Caki2 (cell line): ENCODE measurements around the gene SRMS. TPM values are rescaled to one million over a fixed set of nuclear protein-coding genes. Genes with fewer than 3 reads are reported as not detected.
"Not testable (repeated sequence)": the region's sequence is repeated elsewhere in the genome, so short reads cannot be mapped to it uniquely, and the experiment has no call there.

Source experiments
- DNase-seq: peaks from one replicate; pipeline ENCODE4 v3.0.0-alpha.2; 2015; ENCODE audit warnings: low read depth
- in situ Hi-C: cut with HindIII; loops from 2 replicates; pipeline ENCODE4 v1.10.0; 2016; ENCODE audit warnings: low sequenced_read_pairs, low pct_unique_long_range_greater_than_20kb, mixed read lengths
- total RNA-seq: library from RNA; depleted of rRNA; stranded (reverse); fragments of >200 nt; shearing (Covaris generic); gene quantifications from 2 replicates; pipeline ENCODE4 v1.2.3, GENCODE V29; 2014; ENCODE audit warnings: low replicate concordance

Gene SRMS
- total RNA-seq, 1 experiment from 2014 or later: not detected

DNA sequence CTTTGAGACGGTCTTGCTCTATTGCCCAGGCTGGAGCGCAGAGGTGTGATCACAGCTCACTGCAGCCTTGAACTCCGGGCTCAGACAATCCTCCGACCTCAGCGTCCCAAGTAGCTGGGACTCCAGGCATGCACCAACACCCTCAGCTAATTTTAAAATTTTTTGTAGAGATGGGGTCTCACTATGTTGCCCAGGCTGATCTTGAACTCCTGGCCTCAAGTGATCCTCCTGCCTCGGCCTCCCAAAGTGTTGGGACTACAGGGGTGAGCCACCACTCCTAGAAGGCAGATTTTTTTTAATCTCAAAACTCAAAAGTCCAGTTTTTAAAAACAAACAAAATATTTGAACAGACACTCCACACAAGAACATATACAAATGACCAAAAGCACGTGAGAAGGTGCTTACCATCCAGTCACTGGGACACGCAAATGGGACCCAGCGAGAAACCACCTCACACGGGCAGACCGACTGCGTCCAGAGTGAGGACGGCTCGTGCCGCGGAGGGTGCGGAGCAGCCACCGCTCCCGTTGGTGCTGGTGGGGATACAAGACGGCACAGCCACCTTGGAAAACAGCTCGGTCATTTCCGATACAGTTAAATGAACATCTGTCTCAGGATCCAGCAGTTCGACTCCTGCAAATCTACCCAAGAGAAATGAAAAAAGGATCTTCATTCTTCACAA lies 35.0 kb upstream of the SRMS start:
- in situ Hi-C loops: loop anchor here (25.0 kb wide), 1 partner anchor 295 kb away; the partner anchor contains the start of gene COL20A1

DNA sequence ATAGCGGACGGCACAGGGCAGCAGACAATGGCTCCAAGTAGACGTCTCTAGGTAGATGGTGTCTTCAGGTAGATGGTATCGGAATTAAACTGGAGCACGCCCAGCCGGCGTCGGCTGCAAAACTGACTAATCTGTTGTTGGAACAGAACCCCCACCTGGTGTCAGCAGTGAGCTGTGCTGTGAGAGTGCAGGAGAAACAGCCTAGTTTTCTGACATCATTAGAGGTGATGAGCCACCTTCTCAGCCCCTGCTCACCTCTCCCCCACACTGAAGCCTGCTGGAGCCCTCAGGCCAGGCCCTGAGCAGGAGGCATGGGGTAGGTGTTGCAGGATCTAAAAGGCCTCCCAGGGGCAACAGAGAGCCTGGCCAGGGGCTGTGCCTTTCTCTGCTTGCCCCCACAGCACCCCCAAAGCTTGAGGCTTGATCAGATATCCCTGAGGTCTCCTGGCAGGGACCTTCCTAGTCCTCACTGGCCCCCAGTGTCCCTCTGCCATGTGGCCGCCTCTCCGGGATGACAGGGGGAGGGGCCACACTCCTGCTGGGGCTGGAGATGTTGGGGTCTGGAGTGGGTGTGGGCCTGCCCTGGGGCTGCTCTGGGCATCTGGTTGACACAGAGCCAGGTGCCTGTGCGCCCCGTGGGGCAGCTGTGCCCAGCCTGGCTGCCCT lies 33.4 kb upstream of the SRMS start:
- peak; percentile 46 for DNase-seq
- in situ Hi-C loops: loop anchor here (25.0 kb wide), 1 partner anchor 294 kb away; the partner anchor contains the start of gene COL20A1

More for the DNA sequence above, 35.0 kb upstream of the SRMS start:
- no peak for DNase-seq

DNA sequence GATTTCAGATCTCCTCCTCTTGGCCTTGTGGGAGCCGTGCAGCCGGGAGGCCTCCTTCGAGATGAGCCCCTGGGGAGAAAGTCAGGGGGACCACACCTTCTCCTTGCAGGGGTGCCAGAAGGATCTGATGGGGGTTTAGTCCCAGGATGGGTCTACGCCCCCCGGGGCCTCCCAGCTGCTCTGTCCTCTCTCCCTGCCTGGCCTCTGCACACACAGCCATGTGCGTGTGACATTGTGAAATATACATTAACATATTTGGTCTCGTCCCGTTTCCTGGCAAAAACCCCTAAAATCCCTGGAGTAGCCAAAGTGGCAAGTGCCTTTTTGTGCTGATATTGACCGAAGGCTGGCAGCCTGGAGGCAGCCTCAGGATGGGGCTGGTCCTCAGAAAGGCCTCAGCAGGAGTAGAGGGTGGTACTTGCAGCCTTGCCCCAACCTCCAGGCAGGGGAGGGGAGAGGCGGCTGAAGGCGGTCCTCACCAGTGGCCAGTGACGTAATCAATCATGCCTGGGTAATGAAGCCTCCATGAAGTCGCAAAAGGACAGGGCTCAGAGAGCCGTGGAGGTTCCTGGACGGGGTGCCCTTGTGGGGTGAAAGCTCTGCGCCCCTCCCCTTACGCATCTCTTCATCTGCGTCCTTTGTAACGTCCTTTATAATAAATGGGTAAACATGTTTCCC lies 31.6 kb upstream of the SRMS start:
- in situ Hi-C loops: loop anchor here (25.0 kb wide), 1 partner anchor 292 kb away; the partner anchor contains the start of gene COL20A1

DNA sequence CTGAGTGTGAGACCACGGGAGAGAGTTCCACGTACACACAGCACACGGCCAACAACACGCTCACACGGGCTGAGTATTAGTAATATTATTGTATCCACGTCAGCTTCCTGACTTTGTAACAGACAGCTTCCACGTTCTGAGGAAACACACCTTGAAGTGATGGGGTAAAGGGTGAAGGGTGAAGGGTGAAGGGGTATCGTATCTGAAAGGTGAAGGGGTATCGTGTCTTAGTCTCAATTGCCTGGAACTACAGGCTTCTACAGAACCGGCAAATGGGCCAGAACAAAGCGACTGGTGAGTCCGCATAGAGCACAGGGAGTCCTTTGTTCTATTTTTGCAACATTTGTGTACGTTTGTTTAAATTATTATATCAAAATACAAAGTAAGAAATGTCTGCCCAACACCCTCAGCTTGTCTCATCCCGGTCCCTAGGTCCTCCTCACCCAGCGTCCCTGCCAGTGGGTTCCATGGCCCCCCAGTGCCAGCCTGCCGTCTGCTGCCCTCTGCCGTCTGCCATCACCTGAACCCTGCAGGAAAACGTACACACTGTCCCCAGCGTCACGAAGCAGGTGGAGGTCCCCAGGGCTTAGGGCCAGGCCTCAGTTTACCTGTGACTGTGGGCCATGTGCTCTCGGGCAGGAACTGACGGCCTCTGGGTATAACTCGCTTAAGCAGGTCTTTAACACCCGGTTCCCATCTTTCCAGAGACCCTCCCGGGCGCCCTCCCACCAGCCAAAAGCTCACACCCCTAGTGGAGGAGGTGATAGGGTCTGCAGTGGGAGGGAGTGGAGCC lies 30.9 kb upstream of the SRMS start:
- in situ Hi-C loops: loop anchor here (25.0 kb wide), 1 partner anchor 291 kb away; the partner anchor contains the start of gene COL20A1
- DNase-seq: no peak

More for the DNA sequence above, 31.6 kb upstream of the SRMS start:
- DNase-seq: no peak

DNA sequence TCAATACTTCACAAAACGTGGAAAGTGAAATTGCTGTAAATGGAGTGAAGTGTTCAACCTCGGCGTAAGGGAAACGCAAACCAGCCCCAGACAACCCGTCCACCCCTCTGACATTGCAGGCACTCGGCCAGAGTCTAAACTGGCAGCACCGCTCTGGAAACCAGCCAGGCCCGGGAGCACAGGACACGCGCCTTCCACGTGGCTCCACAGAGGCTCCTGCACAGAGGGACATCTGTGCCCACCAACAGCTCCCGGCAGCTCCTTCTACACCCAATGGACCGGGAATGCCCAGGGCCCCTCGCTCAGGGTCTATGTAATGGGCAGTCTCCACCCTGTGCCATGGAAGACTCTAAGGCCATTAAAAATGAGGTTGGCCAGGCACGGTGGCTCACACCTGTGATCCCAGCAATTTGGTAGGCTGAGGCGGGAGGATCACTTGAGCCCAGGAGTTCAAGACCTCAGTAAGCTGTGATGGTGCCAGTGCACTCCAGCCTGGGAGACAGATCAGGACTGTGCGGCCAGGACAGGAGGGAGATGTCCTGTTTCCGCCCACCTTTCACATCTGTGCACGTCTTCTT lies 29.9 kb upstream of the SRMS start:
- in situ Hi-C loops: loop anchor here (25.0 kb wide), 1 partner anchor 290 kb away; the partner anchor contains the start of gene COL20A1

DNA sequence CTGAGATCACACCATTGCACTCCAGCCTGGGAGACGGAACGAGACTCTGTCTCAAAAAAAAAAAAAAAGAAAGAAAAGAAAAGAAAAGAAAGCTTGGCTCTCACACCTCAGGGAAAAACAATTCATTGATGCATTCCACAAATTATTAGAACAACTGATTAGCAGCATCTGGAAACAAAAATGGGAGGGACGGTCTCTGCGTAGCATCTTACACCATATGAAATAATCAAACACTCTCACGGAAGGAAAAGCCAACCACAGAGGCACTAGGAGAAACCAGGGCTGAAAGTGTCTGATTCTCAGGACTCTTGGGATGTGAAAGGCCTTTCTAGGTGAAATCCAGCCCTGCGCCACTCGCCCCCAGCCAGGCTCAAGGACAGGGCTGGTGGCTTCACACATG lies 28.8 kb upstream of the SRMS start:
- in situ Hi-C loops: loop anchor here (25.0 kb wide), 1 partner anchor 289 kb away; the partner anchor contains the start of gene COL20A1
- DNase-seq: no peak

More for the DNA sequence above, 29.9 kb upstream of the SRMS start:
- no peak for DNase-seq

DNA sequence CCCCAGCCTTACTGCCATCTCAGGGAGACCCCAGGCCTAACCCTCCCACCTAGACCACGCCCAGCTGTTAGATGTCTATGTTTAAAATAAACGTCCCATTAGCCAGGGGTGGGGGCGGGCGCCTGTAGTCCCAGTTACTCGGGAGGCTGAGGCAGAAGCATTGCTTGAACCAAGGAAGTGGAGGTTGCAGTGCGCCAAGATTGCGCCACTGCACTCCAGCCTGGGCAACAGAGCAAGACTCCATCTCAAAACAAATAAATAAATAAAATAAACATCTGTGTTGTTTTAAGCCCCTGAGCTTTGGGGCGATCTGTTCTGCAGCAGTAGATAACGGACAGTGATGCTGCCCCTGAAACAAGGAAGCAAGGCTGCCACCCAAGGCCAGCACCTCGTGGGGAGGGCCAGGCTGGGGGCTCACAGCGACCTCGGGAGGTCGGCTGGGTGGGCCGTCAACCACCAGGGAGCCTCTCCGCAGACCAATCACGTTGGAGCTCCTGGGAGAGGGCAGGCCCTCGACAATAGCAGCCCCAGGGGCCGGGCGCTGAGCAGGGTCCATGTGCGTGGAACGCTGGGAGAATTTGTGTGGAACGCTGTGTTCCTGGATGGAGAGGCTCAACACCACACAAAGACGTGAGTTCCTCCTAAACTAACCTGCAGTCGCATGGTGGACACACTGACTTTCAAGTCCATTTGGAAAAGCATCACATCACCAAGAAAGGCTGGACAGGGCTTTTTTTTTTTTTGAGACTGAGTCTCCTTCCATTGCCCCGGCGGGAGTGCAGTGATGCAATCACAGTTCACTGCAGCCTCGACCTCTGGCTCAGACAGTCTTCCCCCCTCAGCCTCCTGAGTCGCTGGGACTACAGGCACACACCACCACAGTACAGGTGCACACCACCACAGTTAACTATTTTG lies 27.5 kb upstream of the SRMS start:
- in situ Hi-C loops: loop anchor here (25.0 kb wide), 1 partner anchor 288 kb away; the partner anchor contains the start of gene COL20A1
- DNase-seq: no peak

DNA sequence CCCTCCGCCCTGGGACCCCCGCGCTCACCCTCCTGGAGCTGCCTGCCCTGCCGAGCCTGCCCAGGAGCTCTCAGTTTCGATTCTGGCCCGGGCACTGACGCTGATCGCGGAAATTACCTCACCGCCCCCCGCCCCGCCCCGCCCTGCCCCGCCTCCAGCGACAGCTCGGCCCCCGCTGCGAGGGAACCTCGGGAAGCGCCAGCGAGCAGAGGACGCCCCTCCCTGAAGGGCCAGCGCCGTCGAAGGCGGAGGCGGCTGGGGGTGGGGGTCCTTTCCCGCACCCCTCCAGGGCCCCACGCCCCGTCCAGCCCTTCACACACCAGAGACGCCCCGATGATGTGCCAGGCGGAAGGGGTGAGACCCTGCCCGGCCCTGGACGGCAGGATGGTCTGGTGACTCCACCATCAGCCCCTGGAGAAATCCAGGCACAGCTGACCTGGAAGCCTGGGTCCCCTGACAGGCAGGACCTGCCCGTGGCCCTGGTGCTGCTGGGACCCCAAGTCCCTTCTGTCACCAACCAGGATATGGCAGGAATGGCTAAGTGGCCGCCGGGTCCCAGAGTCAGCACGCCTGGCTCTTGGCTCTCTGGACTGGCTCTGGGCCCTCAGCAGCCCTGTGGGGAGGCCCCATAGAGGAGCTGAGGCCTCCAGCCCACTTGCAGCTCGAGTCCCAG lies 26.7 kb upstream of the SRMS start, which contains the start of gene HELZ2:
HELZ2 (minus strand) TSS at position 84 of the 673 bp plus-strand sequence. CDS start 1,854 bp downstream, outside the sequence.
- DNase-seq: peak; percentile 45

DNA sequence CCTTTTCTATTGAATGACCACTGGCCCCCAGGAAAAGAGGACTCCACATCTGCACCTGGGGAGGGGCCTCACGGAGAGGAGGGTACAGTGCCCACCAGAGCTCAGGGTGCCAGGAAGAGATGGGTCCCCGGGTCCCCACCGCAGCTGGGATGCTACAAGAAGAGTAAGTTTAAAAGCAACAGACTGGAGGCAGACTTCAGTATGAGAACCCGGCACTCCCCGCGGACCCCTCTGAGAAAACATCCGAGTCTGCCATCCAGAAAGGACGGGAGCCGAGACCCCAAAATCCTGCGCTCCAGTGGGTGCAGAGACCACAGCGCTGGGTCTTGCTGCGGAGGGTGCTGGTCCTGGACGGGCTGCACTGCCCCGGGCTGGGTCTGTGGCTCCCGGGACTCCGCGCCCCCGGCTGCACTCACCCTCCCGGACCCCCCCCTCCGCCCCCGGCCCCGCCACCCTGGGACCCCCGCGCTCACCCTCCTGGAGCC lies 26.1 kb upstream of the SRMS start:
- no peak for DNase-seq
- in situ Hi-C loops: no loop called here

More for the DNA sequence above, 26.7 kb upstream of the SRMS start, which contains the start of gene HELZ2:
- in situ Hi-C loops: no loop called here

DNA sequence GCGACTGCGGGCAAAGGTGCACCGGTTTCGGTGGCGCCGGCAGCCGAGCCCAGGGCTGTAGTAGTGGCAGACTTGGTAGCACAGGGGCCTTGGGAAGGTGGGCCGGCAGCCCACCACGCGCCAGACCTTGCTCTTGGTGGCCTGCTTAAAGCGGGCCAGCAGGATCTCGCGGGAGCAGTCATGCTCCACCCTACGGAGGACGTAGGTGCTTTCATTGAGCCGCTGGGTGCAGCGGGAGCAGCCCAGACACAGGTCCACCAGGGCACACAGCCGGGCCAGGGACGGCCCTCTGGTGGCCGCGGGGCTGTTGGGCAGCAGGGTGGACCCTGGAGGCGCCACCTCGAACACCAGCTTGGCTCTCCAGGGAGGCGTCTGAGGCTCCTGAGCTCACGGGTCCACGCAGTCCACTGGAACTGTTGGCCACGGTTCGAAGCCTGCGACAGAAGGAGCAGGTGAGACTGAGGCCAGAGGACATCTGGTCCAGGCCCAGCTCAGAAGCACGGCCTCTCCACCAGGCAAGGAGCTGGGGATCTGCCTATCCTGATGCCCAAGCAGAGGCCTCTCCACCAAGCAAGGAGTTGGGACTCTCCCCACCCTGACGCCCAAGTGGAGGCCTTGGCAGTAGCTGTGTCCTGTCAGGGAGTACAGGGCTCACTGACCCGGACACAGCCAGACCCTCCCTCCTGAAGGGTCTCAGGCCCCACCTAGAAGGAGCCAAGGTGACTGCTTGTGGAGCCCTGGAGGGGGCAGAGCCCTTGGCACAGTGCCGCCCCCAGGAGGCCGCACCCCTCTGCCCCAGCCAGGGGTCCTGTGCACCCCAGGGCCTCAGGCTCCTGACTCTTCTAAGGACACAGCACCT lies 25.5 kb upstream of the SRMS start:
- in situ Hi-C loops: no loop called here

DNA sequence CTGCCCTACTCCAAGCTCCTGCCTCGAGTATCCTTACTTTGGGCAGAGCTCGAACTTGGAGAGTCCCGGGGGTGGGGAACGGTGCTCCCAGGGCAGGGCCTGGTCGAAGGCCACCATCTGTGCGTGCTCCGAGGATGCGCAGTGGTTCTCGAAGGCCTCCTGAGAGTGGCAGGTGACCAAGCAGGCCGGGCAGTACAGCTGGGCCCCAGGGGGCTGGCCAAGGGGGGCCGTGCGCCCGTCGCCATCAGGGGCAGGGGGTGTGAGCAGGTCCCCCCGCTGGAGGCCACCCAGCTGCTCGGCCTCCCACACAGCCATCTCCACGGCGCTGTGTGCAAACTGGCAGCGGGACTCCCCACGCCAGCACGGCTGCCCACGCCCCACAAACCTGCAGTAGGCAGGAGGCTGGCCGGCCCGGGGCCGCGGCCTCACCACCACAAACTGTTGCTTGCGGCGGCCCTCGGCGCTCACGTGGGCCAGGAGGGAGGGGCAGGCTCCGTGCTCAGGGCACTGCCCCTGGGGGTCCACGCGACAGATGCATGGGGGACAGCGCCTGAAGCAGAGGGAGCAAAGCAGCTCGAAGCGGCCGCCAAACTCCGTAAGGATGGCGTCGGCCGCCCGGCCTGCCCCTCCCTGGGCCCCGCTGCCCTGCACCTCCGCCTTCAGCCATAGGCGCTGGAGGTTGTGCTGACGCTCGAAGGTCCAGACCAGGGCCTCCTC lies 24.7 kb upstream of the SRMS start:
- DNase-seq: no peak
- in situ Hi-C loops: no loop called here

More for the DNA sequence above, 25.5 kb upstream of the SRMS start:
- DNase-seq: peak; percentile 29

DNA sequence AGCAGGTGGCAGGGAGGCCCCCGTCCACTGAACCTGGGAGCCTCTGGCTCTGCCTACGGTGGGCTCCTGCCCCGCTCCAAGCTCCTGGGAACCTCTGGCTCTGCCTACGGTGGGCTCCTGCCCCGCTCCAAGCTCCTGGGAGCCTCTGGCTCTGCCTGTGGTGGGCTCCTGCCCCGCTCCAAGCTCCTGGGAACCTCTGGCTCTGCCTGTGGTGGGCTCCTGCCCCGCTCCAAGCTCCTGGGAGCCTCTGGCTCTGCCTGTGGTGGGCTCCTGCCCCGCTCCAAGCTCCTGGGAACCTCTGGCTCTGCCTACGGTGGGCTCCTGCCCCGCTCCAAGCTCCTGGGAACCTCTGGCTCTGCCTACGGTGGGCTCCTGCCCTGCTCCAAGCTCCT lies 23.5 kb upstream of the SRMS start:
- DNase-seq: not testable (repeated sequence)

DNA sequence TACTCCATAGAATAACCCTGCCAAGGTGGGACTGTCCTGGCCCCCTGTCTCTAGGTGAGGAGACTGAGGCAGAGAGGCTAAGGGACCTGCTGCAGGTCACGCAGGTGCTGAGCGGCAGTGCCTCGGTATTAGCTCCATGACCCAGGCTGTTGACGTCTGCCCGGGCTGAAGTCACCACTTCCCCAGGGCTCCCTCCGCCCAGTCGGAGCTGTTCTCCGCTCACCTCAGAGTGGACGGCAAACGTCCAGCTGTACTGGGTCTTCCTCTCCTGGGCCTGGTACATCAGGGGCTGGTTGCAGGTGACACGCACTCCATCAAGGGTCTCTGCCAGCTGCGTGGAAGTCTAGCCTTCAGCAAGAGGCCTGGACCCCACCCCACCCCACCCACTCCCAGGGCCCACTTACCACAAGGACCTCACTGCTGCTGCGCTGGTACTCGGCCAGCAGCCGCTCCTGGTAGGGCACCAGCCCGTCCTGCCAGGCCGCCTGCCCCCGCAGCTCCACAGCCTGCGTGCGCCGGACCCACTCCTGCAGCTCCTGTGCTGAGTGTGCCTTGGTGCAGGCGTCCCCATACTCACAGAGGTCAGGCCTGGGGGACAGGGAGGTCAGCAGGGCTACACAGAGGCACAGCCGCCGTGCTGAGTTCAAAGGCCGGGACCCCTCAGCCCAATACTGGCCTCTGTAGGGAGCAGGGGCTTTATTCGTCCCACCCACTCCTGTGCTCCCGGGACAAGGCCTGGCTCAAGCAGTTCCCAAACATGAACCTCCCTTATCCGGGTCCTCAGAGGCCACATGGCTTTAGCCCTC lies 22.9 kb upstream of the SRMS start:
- no peak for DNase-seq
- in situ Hi-C loops: no loop called here

More for the DNA sequence above, 23.5 kb upstream of the SRMS start:
- in situ Hi-C loops: not testable (repeated sequence)
